ENCODE results near the gene CLEC4A.
A peak's percentile ranks its signal among the peaks of the same experiment; 100 is the strongest.
"Not testable (repeated sequence)": the region's sequence is repeated elsewhere in the genome, so short reads cannot be mapped to it uniquely, and the experiment has no call there.

Gene CLEC4A

GRCh38 chr12:8123124-8123912 lies at the start of gene CLEC4A:
Gene CLEC4A (plus strand): TSS chr12:8123617. CDS start chr12:8123879, 262 bp downstream.
- DNase-seq: no peak

GRCh38 chr12:8075935-8076334 lies 47.5 kb upstream of the CLEC4A start:
- DNase-seq: no peak

GRCh38 chr12:8076366-8076765 lies 47.1 kb upstream of the CLEC4A start:
- no peak for DNase-seq

- DNase-seq: no peak
Observed at GRCh38 chr12:8077207-8077606, 46.2 kb upstream of the CLEC4A start.

DNA sequence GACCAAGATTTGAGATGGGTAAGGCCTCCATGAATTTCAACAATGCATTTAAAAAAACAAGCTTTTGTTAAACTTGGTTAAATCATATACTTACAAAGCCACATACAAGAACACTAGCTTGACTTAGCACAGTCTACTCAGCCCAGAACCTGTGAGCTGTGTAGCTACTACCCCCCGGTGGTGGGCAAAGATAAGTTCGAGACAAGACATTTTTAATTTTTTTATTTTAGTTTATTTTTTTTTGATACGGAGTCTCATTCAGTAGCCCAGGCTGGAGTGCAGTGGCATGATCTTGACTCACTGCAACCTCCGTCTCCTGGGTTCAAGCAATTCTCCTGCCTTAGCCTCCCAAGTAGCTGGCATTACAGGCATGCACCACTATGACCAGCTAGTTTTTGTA lies 45.0 kb upstream of the CLEC4A start:
- peak in 3 of 4 experiments; percentile 7 to 38 (median 24) for DNase-seq

DNA sequence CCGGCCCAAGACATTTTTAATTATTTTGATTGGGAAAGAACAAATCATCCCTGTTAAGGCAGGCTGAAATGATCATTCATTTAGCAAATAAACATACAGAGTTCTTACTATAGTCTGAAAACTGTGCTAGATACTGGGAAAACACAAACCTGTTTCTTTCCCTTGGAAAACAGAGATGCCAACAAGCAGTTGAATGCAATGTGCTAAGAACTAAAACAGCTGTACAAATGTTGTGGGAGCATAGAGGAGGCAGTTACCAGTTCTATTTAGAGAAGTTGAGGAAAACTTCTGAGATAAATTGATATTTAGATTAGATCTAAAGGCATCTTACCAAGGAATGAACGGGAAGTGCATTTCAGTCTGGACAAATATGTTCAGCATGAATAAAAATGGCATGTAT lies 44.5 kb upstream of the CLEC4A start:
- no peak for DNase-seq

- no peak for DNase-seq
Observed at GRCh38 chr12:8080120-8080519, 43.3 kb upstream of the CLEC4A start.

DNA sequence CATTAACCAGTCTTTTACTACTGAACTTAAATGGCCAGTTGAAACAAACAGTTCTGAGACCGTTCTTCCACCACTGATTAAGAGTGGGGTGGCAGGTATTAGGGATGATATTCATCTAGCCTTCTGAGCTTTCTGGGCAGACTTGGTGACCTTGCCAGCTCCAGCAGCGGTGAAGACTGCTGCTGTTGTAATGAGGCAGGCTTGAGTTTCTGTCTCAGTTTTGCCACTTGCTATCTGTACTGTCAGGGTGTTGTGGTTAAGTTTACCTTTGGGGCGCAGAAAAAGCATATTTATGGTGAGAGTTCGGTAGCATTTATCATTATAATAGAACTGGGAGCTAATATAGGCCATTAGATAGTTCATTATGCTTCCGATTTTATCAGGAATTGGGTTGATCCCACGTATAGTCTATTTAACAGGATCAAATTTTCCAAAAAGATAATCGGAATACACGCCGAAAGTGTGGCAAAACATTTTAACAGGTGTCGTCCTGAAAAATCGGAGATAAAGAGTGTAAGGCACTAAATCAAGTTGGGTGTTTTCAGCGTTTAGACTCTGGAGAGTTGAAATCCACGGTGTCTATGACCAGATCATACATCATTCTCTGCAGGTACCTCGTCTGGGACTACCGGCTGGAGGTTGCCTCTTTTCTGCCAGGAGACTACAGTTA lies 42.0 kb upstream of the CLEC4A start:
- DNase-seq: peak in 1 of 4 experiments; percentile 3

DNA sequence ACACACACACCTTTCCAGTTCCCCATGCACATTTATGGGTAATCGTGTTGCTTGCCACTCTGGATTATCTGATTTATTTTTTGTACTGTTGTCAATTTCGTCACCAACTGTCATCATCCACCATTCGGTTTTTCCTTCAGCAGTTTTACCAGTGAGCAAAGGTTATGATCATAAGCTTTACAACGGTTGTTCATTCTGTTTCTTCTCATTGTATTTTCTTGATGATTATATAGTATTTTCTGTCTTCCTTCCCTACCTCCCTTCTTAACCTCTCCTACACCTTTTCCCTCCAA lies 40.7 kb upstream of the CLEC4A start:
- no peak for DNase-seq

- DNase-seq: not testable (repeated sequence)
Observed at GRCh38 chr12:8084351-8084750, 39.1 kb upstream of the CLEC4A start.

DNA sequence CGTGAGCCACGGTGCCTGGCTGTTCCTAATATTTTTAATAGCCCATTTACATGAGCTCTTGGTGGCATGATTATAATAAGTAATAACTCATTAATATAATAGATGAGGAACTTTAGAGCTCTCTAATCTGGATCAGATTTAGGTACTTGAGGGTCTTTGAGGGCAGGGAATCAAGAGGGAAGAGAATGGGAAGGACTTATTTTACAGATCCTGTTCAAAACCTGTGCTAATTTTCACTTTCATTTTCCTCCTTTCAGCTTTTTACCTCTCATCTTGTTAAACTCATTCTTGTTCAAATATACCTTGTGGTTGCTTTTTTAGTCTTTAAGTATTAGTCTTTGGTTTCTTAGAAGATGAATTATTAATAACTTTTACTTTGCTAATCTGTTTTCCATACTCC lies 35.8 kb upstream of the CLEC4A start:
- DNase-seq: no peak

GRCh38 chr12:8088574-8088973 lies 34.8 kb upstream of the CLEC4A start:
- DNase-seq: no peak

DNA sequence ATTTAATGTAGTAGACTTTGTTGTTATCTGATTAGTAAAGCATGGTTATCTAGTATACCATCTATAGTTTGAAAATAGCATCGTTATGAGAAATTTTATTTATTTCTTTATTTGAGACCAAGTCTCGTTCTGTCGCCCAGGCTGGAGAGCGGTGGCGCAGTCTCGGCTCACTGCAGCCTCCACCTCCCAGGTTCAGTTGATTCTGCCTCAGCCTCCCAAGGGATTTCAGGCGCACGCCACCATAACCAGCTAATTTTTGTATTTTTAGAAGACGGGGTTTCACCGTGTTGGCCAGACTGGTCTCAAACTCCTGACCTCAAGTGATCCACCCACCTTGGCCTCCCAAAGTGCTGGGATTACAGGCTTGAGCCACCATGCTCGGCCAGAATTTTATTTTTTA lies 34.1 kb upstream of the CLEC4A start:
- not testable (repeated sequence) for DNase-seq

DNA sequence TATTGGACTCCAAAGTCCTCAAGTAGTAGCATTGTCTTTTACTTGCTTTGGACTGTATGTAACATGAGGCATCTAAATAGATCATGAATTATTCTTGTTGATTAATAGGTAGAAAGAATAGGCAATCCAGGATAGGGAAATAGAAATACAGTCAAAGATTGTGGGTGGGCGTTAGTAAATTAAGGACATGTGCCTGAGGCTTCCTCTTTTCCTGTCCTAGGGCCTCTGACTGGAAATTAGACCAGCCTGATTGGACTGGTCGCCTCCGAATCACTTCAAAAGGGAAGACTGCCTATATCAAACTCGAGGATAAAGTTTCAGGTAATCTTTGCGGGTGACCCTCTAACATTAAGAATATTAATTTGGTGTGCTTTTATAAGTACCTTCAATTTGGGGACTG lies 33.7 kb upstream of the CLEC4A start:
- DNase-seq: no peak

GRCh38 chr12:8093291-8093690 lies 30.1 kb upstream of the CLEC4A start:
- DNase-seq: no peak

- DNase-seq: no peak
Observed at GRCh38 chr12:8096281-8096915, 27.0 kb upstream of the CLEC4A start.

DNA sequence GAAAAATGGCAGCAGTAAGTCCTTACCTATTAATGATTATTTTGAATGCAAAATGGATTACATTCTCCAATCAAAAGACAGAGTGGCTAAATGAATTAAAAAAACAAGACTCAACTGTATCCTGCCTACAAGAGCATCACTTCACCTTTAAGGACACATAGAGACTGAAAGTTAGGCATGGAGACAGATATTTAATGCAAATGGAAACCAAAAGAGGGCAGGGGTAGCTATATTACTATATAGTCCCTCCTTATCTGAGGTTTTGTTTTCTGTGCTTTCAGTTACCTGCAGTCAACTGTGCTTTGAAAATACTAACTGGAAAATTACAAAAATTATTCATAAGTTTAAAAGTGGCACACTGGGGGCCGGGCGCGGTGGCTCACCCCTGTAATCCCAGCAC lies 24.2 kb upstream of the CLEC4A start:
- DNase-seq: no peak

- DNase-seq: peak; percentile 24 to 67 (median 56)
Observed at GRCh38 chr12:8108808-8109398, 14.5 kb upstream of the CLEC4A start.

- not testable (repeated sequence) for DNase-seq
Observed at GRCh38 chr12:8113117-8113516, 10.3 kb upstream of the CLEC4A start.

DNA sequence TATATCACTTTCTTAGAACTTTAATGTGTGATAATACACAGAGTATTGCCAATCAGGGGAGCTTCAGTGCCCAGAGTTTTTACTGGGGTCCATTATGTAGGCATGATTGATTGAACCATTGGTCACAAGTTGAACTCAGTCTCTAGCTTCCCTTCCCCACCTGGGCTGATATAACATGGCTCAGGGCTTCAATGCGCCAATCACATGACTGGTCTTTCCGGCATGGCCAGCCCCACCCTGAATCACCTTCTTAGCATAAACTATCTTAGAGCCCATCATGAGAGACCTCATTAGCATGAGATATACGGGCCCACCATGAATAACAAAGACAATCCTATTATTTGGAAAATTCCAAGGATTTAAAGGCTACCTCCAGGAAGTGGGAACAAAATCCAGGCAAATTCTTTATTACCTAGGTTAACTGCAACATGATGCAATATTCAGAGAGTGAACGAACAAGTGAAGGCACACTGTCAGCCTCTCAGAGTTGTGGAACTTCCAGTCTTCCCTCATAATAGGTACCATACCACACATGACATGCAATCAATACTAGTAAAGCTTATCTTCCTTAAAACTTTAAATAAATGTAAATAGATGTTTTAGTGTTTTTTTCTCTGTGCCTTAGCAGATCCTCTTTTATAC lies 3.2 kb upstream of the CLEC4A start:
- no peak for DNase-seq

- no peak for DNase-seq
Observed at GRCh38 chr12:8127138-8127537, 3.7 kb downstream of the CLEC4A start.

GRCh38 chr12:8133636-8134397 lies 10.4 kb downstream of the CLEC4A start:
- DNase-seq: not testable (repeated sequence)
